ENCODE measurements around the gene ZNF512B. TPM values are rescaled to one million over a fixed set of nuclear protein-coding genes. Genes with fewer than 3 reads are reported as not detected.

Gene ZNF512B
- total and polyA plus RNA-seq, 2 experiments from 2014 or later, result 6.1 to 28.8 TPM

DNA sequence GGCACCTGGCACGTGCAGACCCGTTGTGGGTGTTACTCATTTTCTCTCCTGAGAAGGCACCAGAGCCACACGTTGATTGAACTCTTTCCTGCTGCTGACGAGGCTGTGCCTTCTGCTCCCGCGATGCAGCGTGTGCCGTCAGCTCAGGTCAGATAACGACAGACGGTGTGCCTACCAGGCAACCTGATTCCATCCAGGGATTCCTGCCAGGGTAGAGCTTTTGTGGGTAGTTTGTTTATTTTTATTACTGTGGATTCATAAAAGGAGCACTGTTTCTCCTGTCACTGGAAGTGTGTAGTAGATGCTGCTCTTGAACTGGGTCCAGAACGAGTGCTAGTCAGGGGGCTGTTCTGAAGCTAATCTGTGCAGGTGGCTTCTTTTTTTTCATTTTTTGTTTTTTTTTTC, 31.9 kb upstream of the ZNF512B start:
- H3K27ac ChIP-seq (ENCODE audit: low read depth), result no peak overlapping the region
- TF ChIP-seq POLR2AphosphoS5 (IDR thresholded peaks at IDR 0.05; ENCODE audit: low read depth) (no peak), NANOG (IDR thresholded peaks at IDR 0.05; ENCODE audit: borderline replicate concordance) (no peak), ZNF114 (CRISPR knock-in tag; IDR thresholded peaks at IDR 0.05) (no peak), CREB1 (CRISPR knock-in tag; IDR thresholded peaks at IDR 0.05; ENCODE audit: low read depth) (no peak), EZH2 (IDR thresholded peaks at IDR 0.05; ENCODE audit: low read depth, unreplicated experiment) (no peak), STAT1 (IDR thresholded peaks at IDR 0.05; ENCODE audit: unreplicated experiment) (no peak), JUNB (IDR thresholded peaks at IDR 0.05; ENCODE audit: unreplicated experiment) (no peak), EZH2phosphoT487 (IDR thresholded peaks at IDR 0.05; ENCODE audit: unreplicated experiment) (no peak), ZNF331 (CRISPR knock-in tag; IDR thresholded peaks at IDR 0.05; ENCODE audit: low read depth) (no peak)
- TF ChIP-seq, protein P1, sequence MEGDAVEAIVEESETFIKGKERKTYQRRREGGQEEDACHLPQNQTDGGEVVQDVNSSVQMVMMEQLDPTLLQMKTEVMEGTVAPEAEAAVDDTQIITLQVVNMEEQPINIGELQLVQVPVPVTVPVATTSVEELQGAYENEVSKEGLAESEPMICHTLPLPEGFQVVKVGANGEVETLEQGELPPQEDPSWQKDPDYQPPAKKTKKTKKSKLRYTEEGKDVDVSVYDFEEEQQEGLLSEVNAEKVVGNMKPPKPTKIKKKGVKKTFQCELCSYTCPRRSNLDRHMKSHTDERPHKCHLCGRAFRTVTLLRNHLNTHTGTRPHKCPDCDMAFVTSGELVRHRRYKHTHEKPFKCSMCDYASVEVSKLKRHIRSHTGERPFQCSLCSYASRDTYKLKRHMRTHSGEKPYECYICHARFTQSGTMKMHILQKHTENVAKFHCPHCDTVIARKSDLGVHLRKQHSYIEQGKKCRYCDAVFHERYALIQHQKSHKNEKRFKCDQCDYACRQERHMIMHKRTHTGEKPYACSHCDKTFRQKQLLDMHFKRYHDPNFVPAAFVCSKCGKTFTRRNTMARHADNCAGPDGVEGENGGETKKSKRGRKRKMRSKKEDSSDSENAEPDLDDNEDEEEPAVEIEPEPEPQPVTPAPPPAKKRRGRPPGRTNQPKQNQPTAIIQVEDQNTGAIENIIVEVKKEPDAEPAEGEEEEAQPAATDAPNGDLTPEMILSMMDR (conservative IDR thresholded peaks at IDR 0.05; ENCODE audit: low read depth in 2 of 2), result no peak
- TF ChIP-seq, protein P2, sequence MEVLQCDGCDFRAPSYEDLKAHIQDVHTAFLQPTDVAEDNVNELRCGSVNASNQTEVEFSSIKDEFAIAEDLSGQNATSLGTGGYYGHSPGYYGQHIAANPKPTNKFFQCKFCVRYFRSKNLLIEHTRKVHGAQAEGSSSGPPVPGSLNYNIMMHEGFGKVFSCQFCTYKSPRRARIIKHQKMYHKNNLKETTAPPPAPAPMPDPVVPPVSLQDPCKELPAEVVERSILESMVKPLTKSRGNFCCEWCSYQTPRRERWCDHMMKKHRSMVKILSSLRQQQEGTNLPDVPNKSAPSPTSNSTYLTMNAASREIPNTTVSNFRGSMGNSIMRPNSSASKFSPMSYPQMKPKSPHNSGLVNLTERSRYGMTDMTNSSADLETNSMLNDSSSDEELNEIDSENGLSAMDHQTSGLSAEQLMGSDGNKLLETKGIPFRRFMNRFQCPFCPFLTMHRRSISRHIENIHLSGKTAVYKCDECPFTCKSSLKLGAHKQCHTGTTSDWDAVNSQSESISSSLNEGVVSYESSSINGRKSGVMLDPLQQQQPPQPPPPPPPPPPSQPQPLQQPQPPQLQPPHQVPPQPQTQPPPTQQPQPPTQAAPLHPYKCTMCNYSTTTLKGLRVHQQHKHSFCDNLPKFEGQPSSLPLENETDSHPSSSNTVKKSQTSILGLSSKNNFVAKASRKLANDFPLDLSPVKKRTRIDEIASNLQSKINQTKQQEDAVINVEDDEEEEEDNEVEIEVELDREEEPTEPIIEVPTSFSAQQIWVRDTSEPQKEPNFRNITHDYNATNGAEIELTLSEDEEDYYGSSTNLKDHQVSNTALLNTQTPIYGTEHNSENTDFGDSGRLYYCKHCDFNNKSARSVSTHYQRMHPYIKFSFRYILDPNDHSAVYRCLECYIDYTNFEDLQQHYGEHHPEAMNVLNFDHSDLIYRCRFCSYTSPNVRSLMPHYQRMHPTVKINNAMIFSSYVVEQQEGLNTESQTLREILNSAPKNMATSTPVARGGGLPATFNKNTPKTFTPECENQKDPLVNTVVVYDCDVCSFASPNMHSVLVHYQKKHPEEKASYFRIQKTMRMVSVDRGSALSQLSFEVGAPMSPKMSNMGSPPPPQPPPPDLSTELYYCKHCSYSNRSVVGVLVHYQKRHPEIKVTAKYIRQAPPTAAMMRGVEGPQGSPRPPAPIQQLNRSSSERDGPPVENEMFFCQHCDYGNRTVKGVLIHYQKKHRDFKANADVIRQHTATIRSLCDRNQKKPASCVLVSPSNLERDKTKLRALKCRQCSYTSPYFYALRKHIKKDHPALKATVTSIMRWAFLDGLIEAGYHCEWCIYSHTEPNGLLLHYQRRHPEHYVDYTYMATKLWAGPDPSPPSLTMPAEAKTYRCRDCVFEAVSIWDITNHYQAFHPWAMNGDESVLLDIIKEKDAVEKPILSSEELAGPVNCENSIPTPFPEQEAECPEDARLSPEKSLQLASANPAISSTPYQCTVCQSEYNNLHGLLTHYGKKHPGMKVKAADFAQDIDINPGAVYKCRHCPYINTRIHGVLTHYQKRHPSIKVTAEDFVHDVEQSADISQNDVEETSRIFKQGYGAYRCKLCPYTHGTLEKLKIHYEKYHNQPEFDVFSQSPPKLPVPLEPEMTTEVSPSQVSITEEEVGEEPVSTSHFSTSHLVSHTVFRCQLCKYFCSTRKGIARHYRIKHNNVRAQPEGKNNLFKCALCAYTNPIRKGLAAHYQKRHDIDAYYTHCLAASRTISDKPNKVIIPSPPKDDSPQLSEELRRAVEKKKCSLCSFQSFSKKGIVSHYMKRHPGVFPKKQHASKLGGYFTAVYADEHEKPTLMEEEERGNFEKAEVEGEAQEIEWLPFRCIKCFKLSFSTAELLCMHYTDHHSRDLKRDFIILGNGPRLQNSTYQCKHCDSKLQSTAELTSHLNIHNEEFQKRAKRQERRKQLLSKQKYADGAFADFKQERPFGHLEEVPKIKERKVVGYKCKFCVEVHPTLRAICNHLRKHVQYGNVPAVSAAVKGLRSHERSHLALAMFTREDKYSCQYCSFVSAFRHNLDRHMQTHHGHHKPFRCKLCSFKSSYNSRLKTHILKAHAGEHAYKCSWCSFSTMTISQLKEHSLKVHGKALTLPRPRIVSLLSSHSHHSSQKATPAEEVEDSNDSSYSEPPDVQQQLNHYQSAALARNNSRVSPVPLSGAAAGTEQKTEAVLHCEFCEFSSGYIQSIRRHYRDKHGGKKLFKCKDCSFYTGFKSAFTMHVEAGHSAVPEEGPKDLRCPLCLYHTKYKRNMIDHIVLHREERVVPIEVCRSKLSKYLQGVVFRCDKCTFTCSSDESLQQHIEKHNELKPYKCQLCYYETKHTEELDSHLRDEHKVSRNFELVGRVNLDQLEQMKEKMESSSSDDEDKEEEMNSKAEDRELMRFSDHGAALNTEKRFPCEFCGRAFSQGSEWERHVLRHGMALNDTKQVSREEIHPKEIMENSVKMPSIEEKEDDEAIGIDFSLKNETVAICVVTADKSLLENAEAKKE (CRISPR knock-in tag; IDR thresholded peaks at IDR 0.05), result no peak
- TF ChIP-seq, protein P3, sequence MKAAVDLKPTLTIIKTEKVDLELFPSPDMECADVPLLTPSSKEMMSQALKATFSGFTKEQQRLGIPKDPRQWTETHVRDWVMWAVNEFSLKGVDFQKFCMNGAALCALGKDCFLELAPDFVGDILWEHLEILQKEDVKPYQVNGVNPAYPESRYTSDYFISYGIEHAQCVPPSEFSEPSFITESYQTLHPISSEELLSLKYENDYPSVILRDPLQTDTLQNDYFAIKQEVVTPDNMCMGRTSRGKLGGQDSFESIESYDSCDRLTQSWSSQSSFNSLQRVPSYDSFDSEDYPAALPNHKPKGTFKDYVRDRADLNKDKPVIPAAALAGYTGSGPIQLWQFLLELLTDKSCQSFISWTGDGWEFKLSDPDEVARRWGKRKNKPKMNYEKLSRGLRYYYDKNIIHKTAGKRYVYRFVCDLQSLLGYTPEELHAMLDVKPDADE (IDR thresholded peaks at IDR 0.05), result no peak
- TF ChIP-seq, protein P4, sequence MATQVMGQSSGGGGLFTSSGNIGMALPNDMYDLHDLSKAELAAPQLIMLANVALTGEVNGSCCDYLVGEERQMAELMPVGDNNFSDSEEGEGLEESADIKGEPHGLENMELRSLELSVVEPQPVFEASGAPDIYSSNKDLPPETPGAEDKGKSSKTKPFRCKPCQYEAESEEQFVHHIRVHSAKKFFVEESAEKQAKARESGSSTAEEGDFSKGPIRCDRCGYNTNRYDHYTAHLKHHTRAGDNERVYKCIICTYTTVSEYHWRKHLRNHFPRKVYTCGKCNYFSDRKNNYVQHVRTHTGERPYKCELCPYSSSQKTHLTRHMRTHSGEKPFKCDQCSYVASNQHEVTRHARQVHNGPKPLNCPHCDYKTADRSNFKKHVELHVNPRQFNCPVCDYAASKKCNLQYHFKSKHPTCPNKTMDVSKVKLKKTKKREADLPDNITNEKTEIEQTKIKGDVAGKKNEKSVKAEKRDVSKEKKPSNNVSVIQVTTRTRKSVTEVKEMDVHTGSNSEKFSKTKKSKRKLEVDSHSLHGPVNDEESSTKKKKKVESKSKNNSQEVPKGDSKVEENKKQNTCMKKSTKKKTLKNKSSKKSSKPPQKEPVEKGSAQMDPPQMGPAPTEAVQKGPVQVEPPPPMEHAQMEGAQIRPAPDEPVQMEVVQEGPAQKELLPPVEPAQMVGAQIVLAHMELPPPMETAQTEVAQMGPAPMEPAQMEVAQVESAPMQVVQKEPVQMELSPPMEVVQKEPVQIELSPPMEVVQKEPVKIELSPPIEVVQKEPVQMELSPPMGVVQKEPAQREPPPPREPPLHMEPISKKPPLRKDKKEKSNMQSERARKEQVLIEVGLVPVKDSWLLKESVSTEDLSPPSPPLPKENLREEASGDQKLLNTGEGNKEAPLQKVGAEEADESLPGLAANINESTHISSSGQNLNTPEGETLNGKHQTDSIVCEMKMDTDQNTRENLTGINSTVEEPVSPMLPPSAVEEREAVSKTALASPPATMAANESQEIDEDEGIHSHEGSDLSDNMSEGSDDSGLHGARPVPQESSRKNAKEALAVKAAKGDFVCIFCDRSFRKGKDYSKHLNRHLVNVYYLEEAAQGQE (IDR thresholded peaks at IDR 0.05; ENCODE audit: unreplicated experiment), result no peak
- H3K27me3 ChIP-seq (ENCODE audit: insufficient read depth), result no peaks in the 10 kb centered on the region
- H3K4me1 Mint-ChIP-seq, result no peaks in the 10 kb centered on the region
- H3K9me3 Mint-ChIP-seq, result no peaks in the 10 kb centered on the region
- no peaks in the 10 kb centered on the region for H3K4me1 ChIP-seq (ENCODE audit: insufficient read depth)
- no peak overlapping the region for H3K4me3 ChIP-seq
- H3K4me3 Mint-ChIP-seq, result no peak overlapping the region
- peaks cover 3% of the 10 kb centered on the region for H3K27me3 Mint-ChIP-seq (ENCODE audit: insufficient read depth, low read depth, poor library complexity)
- no peak overlapping the region for H3K27ac Mint-ChIP-seq
- H2AFZ ChIP-seq, result no peak overlapping the region
- DNase-seq (ENCODE audit: low spot score) (no peak), ATAC-seq (no peak)
- no peak overlapping the region for H3K4me2 ChIP-seq
- peaks cover 73% of the 10 kb centered on the region for H3K36me3 Mint-ChIP-seq (ENCODE audit: low read depth)
- H3K36me3 ChIP-seq (ENCODE audit: insufficient read depth), result peaks cover 46% of the 10 kb centered on the region
- H3F3A ChIP-seq (replicated peaks; ENCODE audit: low read depth), result 0 out of 2 replicates have a peak, but pooled peaks cover 3% of the 10 kb centered on the region
- no peaks in the 10 kb centered on the region for H3K9me2 ChIP-seq (ENCODE audit: insufficient read depth)
- H4K20me1 ChIP-seq (replicated peaks; ENCODE audit: insufficient read depth), result peaks cover 15% of the 10 kb centered on the region
- H3K79me2 ChIP-seq (replicated peaks; ENCODE audit: insufficient read depth), result no peaks in the 10 kb centered on the region; the same call in 1 of the 2 replicates
